HG03039 (cell line): ENCODE data around the gene HHLA2.
"Not testable (repeated sequence)": the region's sequence is repeated elsewhere in the genome, so short reads cannot be mapped to it uniquely, and the experiment has no call there.

ENCODE experiments used
- ATAC-seq: cut with Tn5 transposase; IDR thresholded peaks from one replicate; pipeline ENCODE4 v1.9.1; 2021; ENCODE audit warnings: mild to moderate bottlenecking, moderate library complexity; ENCODE audit not compliant: unreplicated experiment

The HHLA2 gene, protein sequence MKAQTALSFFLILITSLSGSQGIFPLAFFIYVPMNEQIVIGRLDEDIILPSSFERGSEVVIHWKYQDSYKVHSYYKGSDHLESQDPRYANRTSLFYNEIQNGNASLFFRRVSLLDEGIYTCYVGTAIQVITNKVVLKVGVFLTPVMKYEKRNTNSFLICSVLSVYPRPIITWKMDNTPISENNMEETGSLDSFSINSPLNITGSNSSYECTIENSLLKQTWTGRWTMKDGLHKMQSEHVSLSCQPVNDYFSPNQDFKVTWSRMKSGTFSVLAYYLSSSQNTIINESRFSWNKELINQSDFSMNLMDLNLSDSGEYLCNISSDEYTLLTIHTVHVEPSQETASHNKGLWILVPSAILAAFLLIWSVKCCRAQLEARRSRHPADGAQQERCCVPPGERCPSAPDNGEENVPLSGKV

GRCh38 chr3:108296239-108296638, at the start of gene HHLA2:
TSS of gene HHLA2 (plus strand) at chr3:108296548. CDS start at chr3:108351814, 55,266 bp downstream.
- ATAC-seq: peak; percentile 68

- ATAC-seq: no peak
Measured at GRCh38 chr3:108250626-108251025, 45.7 kb upstream of the HHLA2 start.

DNA sequence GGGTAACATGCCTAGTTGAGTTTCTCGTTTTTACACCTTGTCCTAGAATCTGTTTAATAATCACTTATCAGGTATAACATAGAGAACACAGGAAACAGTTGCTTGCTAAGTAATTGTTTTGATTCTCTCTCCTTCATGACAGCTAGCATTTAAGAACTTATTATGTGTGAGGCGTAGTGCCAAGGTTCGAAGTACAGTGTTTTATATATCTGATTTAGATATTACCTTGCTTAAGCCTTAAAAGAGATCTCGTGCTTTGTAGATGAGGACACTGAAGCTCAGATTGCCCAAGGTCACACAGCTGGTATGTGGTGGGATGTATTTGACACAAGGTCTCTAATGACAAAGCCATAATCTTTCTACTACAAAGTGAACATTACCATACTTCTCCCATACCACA, 45.1 kb upstream of the HHLA2 start:
- ATAC-seq: no peak

- ATAC-seq: no peak
Measured at GRCh38 chr3:108251844-108252243, 44.5 kb upstream of the HHLA2 start.

GRCh38 chr3:108255131-108255530, 41.2 kb upstream of the HHLA2 start:
- ATAC-seq: no peak

DNA sequence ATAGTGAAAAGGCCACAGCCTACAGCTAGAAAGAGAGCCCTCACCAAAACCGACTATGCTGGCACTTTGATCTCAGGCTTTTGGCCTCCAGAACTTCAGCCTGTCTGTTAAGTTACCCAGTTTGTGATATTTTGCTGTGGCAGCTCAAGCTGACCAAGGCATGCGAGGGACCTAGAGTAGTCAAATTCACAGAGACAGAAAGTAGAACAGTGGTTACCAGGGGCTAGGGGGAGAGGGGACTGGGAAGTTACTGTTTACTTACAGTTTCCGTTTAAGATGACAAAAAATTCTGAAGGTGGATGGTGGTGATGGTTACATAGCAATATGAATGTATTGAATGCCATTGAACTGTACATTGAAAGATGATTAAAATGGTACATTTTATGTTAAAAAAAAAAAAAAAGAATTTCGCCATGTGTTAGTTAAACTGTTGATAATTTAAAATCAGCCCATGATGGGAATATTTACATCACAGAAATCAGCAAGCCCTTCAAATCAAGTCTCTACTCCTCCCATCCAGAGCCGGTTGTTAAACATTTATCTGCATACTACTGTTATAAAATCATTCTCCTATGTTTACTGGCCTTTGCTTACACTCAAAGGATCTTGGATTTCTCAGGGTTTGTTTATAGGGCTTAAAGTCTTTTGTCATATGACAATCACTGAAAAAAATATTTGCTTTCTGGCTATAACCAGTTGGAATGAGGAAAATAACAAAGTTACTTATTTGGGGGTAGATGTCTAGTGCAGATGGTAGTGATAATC, 31.6 kb upstream of the HHLA2 start:
- ATAC-seq: not testable (repeated sequence)

GRCh38 chr3:108268235-108268634, 28.1 kb upstream of the HHLA2 start:
- ATAC-seq: not testable (repeated sequence)

- ATAC-seq: no peak
Measured at GRCh38 chr3:108271626-108272025, 24.7 kb upstream of the HHLA2 start.

DNA sequence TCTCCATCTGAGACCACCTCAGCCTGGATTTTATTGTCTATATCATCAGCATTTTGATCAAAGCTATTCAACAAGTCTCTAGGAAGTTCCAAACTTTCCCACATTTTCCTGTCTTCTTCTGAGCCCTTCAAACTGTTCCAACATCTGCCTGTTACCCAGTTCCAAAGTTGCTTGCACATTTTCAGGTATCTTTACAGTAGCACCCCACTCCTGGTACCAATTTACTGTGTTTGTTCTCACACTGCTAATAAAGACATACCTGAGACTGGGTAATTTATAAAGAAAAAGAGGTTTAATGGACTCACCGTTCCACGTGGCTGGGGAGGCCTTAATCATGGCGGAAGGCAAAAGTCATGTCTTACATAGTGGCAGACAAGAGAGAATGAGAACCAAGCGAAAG, 17.3 kb upstream of the HHLA2 start:
- not testable (repeated sequence) for ATAC-seq

DNA sequence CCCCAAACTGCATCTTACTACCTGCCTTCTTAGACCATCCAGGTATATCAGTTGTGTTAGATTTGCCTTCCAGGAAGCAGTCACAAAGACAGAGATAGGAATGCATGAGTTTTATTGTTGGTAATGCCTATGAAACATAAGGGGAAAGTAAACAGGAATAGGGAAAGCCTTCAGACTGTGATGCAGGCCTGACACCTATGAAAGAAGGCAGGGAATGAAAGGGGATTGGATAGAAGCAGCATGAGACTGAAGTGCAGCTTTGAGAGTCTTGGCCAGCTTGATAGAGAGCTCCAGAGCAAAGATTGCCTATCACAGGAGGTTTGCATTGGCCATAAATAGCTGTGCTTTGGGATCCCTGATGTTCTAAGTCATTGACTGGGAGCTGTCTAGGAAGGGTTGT, 15.9 kb upstream of the HHLA2 start:
- no peak for ATAC-seq

DNA sequence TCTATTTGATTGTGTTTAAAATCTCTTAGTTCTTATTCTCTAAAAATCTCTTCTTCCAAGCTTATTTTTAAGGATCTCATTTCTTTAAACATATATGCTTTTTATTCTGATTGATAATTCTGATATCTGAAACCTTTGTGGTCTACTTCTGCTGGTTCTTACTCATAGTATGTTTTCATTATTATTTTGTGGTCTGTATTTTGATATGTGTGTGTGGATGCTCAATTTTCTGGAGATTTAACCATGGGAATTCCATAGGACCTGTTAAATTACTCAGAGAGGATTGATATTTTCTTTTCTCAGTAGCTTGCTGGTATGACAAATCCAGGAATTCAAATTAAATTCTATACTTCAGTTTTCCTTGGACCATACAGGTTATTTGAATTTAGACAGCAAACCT, 14.7 kb upstream of the HHLA2 start:
- no peak for ATAC-seq

GRCh38 chr3:108283006-108283405, 13.3 kb upstream of the HHLA2 start:
- no peak for ATAC-seq

GRCh38 chr3:108283989-108284388, 12.4 kb upstream of the HHLA2 start:
- ATAC-seq: no peak

DNA sequence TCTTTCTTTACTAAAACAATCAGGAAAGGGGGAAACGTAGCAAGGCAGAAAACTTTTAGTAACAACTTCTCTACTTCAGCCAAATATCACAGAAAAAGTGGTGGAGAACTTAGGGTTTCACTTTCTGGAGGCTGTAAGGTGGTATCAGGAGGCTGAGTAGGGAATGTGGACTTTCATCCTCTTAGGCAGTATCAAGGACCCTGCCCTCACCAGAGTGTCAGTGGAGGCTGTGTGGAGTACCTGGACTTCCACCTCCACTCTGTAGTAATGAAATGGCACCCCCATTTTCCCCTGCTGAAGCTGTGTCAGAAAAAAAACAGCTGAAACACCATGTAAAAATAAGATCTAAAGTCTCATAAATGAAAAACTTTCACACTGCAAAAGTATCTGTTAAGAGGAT, 11.2 kb upstream of the HHLA2 start:
- no peak for ATAC-seq

DNA sequence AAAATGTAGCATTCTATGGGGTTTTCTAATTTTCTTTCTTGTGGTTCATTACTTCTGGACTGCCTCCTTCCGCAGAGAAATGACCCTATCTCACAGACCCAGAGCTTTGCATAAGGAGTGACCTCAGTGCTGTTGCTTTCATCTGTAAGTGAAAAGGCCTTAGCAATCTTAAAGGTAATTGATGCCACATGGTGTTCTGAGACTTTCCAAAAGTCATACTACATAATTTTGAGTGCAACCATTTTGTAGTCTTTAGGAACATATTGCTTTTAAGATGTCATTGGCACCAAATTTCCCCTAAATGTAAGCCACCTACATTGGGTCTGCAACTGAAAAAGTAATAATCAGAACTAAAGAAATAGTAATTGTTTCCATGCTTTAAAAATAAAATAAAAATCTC, 9.2 kb upstream of the HHLA2 start:
- no peak for ATAC-seq

- ATAC-seq: not testable (repeated sequence)
Measured at GRCh38 chr3:108288193-108288592, 8.2 kb upstream of the HHLA2 start.

DNA sequence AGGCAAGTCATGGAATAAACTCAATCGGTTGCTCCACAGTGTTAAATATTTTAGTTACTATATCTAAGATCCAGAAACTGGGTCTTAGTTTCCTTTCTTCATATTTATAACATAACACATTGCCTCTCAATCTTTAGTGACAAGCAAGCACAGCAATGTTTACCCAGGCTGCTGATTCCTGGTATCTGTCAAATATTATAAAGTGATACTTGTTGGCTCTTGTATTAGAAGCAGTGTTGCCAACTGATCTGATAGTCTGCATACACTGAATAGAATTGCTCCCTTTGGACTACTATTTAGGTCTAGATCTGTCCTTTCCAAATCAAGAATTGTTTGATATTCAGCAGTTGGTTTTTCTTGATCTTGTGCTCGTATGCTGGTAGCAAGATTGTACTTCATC, 7.2 kb upstream of the HHLA2 start:
- ATAC-seq: no peak

DNA sequence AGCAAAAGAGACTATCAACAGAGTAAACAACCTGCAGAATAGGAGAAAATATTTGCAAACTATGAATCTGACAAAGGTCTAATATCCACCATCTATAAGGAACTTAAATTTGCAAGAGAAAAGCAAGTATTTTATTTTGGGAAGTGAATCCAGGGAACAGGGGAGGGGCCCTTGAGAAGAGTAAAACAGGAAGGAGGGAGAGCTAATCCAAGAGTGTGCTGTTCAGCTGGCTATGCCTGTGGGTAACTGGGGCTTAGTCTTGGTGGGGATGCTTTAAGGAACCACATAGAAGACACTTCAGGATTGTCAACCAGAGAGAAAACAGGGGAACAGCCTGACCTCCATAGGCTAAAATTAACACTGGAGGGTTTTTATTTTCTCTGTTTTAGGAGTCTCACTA, 3.9 kb upstream of the HHLA2 start:
- ATAC-seq: no peak

DNA sequence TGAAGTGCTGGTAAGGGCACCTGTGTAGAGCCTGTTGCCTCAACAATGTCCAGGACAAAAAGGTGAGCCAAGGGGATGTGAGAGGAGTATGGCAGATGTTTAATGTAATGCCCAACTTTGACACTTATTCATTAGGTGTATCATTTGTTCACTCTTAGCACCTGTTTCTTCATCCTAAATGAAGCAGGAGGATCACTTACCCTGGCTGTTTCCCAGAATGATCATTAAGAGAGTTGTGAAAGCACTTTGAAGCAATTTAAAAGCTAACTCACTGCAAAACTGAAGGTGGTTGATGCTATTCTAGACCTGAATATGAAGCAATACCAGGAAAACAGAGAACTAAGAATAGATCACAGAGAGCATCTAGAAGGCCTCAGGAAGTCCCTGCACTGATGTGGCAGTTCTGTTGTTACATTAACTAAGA, 3.4 kb upstream of the HHLA2 start:
- peak; percentile 71 for ATAC-seq

GRCh38 chr3:108293858-108294257, 2.5 kb upstream of the HHLA2 start:
- peak; percentile 40 for ATAC-seq

DNA sequence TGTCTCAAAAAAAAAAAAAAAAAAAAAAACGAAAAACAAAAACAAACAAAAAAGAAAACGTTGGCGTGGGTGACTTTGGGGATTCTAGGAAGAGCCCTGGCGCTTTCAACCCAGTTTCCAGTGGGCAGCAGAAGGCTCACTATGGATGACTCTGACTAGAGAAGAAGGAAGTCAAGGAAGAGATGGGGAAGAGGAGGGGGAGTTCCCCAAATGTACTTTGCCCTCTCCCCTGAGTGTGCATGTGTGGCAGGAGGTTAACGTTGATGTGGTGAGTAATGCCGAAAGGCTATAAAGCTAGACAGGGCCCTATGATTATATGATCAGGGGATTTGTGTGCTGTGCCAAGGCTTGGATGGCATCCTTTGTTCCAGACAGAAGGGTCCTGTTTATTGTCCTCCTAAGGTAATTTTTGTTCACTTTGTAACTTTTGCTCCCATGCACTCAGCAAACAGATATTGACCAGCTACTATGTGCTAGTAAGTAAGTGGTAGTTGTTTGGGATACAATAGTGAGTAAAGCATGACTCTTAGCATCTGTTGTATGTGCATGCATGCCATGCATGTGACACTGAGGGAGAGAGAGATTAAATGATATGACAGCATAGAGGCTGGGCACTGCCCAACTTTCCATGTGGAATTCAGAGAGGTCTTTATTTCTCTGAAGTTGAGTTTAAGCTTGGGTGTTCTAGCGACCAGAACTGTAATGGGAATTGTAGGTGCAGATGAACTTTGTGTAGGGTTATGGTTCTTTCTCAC, 750 bp upstream of the HHLA2 start:
- no peak for ATAC-seq
